Middle frontal gyrus (tissue), 1 donor: ENCODE measurements around the gene PPIG.
"Not testable (repeated sequence)": the region's sequence is repeated elsewhere in the genome, so short reads cannot be mapped to it uniquely, and the experiment has no call there.

Source experiments
- DNase-seq: peaks from one replicate; pipeline ENCODE4 v3.0.0-alpha.2; 2015; ENCODE audit warnings: low spot score; ENCODE audit errors: extremely low spot score

The PPIG gene

GRCh38 chr2:169590804-169591203 is 6.7 kb downstream of the PPIG start:
- DNase-seq: no peak

DNA sequence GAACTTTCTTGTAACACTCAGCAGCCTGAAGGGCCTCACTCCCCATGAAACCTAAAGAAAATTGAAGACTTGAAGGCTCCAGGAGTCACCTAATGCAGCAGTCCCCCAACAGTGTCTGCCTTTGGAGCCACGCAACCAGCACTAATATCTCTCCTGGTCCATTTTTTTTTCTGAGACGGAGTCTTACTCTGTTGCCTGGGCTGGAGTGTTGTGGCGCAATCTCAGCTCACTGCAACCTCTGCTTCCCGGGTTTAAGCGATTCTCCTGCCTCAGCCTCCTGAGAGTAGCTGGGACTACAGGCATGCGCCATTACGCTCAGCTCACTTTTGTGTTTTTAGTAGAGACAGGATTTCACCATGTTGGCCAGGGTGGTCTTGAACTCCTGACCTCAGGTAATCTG is 12.4 kb downstream of the PPIG start:
- DNase-seq: not testable (repeated sequence)

DNA sequence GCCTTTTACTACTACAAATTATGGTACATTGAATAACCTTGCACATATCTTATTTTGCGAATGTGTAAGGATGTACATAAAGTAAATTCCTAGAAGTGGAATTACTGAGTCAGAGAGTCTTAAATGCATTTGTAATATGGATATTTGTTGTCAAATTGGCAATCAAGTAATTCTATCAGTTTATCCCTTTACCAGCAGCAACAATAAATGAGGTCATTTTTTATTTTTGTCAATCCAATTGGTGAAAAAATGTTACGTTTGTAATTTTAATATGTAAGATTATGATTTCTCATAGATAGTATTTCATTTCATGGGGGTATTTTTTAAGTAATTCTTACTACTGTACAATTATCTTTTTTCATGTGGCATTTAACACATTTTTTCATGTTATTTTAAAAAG is 14.8 kb downstream of the PPIG start:
- DNase-seq: no peak

DNA sequence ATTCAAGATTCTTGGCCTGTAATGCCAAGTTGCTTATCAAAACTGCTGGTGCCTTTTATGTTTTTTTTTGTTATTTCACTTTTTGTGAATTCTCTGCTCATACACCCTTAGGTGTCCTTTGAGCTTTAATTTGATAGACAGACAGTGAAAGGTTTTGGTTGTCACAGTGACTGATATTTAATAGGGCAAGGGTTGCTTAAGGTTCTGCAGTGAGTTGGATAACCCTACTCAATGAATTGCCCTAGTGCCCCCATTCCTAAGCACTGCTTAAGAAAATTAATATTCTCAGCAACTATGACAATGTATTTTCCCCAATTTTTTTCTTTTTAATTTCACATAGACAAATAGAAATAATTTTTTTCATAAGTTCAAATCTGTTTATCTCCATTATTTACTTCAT is 15.4 kb downstream of the PPIG start:
- no peak for DNase-seq

DNA sequence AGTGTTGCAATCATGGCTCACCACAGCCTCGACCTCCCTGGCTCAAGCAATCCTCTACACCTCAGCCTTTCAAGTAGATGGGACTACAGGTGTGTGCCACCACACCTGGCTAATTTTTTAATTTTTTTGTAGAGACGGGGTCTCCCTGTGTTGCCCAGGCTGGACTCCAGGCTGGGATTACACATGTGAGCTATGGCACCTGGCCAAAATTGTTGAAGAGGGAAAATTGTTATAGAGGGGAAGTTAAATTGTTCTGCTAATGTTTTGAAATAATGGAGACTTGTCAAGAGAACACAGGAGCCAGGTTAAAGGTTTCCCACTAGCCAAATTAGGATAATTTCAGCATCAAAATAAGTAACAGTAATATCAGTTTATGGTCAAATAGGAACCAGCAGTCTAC is 25.1 kb downstream of the PPIG start:
- no peak for DNase-seq

DNA sequence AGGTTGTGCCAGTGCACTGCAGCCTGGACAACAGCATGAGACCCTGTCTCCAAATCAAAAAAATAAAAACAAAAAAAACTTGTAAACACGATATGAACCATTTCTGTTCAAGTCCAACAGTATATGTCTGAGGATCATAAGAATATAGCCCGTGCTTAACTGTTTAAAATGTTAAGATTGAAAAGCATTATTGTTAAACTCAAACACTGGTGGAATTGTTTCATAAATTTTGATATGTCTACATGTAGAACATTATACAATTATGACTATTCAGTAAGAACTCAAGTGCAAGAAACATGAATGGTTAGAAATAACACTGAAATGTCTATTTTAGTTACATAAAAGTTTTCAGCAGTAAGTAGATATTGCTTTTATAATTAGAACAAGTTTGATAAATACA is 29.7 kb downstream of the PPIG start:
- no peak for DNase-seq

DNA sequence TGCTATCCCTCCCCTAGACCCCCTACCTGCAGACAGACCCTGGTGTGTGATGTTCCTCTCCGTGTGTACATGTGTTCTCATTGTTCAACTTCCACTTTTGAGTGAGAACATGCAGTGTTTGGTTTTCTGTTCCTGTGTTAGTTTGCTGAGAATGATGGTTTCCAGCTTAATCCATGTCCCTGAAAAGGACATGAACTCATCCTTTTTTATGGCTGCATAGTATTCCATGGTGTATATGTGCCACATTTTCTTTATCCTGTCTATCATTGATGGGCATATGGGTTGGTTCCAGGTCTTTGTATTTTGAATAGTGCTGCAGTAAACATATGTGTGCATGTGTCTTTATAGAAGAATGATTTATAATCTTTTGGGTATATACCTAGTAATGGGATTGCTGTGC is 31.8 kb downstream of the PPIG start:
- not testable (repeated sequence) for DNase-seq

GRCh38 chr2:169619946-169620345 is 35.8 kb downstream of the PPIG start:
- DNase-seq: no peak

- no peak for DNase-seq
These were observed 36.4 kb downstream of the PPIG start for GRCh38 chr2:169620509-169620908.

DNA sequence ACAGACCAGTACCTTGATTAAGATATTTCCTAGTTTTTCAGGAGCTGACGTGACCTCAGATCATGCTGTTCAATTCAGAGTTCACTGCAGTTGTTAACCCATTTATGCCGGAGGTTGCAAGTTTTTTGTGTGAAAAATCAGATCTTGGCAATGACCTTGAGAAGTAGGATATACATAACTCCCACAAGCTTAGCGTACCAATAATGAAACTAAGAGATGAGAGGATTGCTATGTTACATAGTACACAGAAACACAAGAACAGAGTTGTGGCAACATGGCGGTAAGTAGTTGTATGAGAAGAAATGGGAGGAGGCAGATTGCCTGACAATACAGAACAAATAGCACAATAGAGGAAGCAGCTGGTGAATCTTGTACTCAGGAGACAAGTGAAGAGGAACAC is 39.1 kb downstream of the PPIG start:
- DNase-seq: no peak

DNA sequence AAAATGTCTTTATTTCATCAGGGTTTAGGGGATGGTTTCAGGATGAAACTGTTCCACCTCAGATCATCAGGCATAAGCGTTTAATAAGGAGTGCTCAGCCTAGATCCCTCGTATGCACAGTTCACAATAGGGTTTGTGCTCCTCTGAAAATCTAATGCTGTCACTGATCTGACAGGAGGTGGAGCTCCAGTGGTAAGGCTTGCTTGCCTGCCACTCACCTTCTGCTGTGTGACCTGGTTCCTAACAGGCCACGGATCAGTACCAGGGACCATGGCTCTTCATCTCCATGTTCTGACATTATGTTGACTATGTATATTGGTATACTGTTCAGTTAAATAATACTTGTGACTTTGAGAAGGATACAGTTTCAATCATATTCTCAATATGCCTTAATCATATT is 41.6 kb downstream of the PPIG start:
- no peak for DNase-seq

- DNase-seq: no peak
These were observed 52.4 kb downstream of the PPIG start for GRCh38 chr2:169636440-169637097.

- DNase-seq: no peak
These were observed 53.5 kb downstream of the PPIG start for GRCh38 chr2:169637620-169638019.

GRCh38 chr2:169640104-169640503 is 56.0 kb downstream of the PPIG start:
- DNase-seq: no peak

GRCh38 chr2:169641464-169641863 is 57.3 kb downstream of the PPIG start:
- DNase-seq: no peak

DNA sequence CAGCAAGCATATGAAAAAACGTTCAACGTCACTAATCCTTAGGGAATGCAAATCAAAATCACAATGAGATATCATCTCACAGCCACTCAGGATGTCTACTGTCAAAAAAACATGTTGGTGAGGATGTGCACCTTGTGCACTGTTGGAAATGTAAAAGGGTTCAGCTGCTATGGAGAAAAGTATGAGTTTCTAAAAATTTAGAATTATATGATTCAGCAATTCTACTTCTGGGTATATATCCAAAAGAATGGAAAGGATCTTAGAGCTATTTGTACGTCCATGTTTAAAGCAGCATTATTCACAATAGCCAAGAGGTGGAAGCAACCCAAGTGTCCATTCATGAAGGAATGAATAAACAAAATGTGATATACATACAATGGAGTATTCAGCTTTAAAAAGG is 60.0 kb downstream of the PPIG start:
- no peak for DNase-seq

DNA sequence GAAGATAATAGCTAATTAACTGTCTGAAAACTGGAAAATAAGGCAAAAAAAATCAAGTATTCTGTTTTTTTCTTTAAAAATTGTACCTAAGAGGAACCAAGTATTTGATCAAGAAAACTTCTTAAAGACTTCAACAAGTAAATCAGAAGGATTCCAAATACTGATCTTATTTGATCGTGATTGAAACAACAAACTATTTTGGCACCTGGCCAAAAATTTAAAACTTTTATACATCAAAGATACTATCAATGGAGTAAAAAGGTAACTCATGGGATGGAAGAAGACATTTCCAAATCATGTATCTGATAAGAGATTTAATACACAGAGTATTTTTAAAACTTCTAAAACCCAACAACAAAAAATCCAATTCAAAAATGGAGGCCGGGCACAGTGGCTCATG is 63.3 kb downstream of the PPIG start:
- DNase-seq: no peak

DNA sequence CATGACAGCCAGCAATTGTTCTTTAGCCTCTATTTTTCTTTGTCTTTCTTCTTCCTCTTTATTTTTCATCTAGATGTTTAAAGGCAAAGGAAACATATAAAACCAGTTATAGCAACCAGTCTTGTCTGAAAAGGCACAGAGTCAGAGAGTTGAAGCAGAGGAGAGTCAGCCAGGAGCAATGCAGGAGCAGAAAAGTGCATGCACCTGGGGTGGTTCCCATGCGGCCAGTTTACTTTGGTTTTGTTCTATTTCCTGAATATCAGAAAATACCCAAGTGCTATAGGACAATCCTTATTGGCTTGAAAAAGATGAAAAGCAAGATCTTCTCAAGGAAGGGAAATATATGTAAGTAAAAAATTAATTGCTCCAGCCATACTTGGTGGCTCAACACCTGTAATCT is 65.1 kb downstream of the PPIG start:
- DNase-seq: no peak

DNA sequence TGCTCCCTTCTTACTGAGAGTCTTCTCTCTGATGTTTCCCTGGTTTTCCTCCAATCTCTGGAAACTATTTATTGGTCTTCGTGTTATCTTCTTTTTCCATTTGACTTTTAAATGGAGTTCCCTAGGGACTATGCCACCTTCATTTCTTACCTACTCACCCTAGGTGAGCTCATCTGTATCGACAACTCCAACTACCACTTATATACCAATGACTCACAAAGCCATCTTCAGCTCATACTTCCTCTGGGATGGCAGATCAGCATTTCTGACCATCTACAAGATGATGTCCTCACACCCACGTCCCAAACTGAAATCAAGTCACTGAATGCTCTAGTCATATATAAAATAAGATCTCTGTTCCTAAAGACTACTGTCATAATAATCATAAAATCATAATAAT is 69.5 kb downstream of the PPIG start:
- no peak for DNase-seq

GRCh38 chr2:169656164-169656563 is 72.0 kb downstream of the PPIG start:
- DNase-seq: no peak

DNA sequence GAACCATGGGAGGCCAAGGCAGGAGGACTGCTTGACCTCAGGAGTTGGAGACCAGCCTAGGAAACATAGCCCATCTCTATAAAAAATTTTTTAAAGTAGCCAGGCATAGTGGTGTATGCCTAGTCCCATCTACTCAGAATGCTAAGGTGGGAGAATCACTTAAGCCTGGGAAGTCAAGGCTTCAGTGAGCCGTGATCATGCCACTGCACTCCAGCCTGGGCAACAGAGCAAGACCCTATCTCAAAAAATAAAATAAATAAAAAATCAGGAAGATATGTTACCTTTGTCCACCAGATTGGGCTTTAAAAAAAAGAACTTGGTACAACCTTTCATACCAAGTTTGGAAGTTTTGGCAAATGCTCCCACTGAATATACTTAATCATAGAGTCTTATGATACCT is 74.7 kb downstream of the PPIG start:
- no peak for DNase-seq

DNA sequence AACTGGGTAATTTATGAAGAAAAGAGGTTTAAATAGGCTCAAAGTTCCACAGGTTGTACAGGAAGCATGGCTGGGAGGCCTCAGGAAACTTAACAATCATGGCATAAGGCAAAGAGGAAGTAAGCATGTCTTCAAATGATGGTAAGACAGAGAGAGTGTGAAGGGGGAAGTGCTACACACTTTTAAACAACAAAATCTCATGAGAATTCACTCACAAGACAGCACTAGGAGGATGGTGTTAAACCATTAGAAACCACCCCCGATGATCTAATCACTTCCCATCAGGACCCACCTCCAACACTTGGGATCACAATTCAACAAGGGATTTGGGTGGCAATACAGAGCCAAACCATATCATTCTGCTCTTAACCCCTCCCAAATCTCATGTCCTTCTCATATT is 75.2 kb downstream of the PPIG start:
- no peak for DNase-seq

GRCh38 chr2:169661265-169661664 is 77.1 kb downstream of the PPIG start:
- DNase-seq: no peak

GRCh38 chr2:169662744-169663143 is 78.6 kb downstream of the PPIG start:
- DNase-seq: no peak
